Activated CD4-positive, alpha-beta T cell treated with anti-CD3 and anti-CD28 coated beads, Interleukin-2, amount 50 U/mL, for 48 hours (primary cell): ENCODE results near the gene NAMPT.
"Not testable (repeated sequence)": the region's sequence is repeated elsewhere in the genome, so short reads cannot be mapped to it uniquely, and the experiment has no call there.

Experiments
- DNase-seq, 2 experiments: peaks; one replicate each; pipeline ENCODE4 v3.0.0-alpha.2; 2020

Gene NAMPT

GRCh38 chr7:106284714-106285050 is at the start of gene NAMPT:
Gene NAMPT (minus strand): TSS chr7:106284983. CDS start chr7:106284884, 99 bp downstream.
- peak in 1 of 2 experiments; percentile 96 for DNase-seq

- no peak for DNase-seq
Observed at GRCh38 chr7:106332201-106332600, 47.4 kb upstream of the NAMPT start.

DNA sequence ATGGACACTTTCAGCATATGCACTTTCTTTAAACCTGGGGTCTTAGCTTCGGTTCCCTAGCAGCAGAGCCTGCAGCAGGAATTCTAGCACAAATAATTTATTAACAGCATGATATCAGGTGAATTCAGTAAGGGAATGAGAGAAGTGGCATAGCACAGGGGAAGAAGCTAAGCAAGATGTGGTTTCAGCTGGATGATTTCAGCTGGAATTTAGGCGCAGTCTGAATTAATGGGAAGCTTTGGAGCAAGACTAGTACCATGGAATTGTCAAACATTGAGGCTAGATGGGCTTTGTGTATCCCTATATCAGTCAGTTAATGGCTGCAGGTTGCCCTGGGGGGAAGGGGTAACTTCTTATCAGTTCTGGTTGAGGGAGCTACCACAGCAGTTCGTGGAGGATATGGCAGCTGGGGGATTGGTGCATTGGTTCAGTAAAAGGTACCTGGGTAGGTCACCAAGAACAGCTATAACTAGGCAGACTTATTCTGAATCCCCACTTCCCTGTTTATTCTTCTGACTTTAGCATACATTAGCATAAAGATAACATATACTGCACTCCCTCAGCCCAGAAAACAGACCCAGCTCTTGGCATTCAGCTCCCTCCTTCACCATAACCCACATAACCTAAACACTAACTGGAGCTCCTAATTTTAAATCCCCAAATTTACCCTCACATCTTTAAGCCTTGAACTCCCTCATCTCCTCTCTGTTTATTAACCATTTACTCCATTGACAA is 46.8 kb upstream of the NAMPT start:
- no peak for DNase-seq

DNA sequence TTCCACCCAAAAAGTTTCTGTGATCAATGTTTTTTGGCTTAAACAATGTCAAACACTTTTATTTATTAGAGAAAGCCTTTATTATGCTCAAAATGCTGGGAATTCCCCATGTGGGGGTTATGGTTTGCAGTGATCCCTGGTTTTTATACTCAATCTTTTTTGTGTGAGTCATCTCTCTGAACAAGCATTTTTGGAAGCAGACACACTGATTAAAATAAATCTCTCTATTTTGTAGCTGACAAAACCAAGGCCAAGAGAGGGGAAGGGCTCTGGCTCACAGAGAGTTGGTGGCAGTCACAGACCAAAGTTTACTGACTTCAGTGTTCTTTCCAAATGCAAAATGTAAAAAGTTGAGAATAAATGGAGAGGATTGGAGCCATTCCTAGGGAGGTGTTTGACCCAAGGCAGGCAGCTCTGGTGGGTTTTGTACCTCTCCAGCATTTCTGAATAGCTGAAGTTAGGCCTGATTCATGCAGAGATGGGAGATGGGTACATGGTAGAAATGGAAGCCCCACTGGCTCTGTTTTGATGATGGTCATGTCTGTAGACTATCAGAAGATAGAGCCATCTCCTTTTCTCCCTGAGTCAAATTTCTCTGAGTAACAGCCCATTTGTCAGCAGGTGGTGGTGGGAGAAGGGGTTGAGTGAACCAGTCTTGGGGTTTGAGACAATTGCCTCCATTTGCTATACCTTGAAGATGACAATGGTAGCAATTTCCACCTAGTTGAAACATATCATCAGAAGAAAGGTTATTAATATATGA is 45.4 kb upstream of the NAMPT start:
- DNase-seq = no peak

DNA sequence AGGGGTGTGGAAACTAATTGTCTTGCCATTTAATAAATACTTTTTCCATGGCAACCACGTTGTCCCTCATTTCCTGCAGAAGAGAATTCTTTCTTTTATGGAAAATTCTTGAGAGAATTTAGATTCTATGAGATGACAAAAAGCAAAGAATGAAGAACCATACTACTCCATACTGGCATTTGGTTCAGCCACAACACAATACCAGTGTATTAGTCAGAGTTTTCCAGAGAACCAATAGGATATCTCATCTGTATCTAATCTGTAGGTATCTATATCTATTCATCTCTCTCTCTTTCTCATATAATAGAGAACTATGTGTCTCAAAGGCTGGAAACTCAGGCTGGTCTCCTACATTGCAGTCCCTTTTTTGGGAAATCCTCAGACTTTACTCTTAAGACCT is 44.6 kb upstream of the NAMPT start:
- no peak for DNase-seq

DNA sequence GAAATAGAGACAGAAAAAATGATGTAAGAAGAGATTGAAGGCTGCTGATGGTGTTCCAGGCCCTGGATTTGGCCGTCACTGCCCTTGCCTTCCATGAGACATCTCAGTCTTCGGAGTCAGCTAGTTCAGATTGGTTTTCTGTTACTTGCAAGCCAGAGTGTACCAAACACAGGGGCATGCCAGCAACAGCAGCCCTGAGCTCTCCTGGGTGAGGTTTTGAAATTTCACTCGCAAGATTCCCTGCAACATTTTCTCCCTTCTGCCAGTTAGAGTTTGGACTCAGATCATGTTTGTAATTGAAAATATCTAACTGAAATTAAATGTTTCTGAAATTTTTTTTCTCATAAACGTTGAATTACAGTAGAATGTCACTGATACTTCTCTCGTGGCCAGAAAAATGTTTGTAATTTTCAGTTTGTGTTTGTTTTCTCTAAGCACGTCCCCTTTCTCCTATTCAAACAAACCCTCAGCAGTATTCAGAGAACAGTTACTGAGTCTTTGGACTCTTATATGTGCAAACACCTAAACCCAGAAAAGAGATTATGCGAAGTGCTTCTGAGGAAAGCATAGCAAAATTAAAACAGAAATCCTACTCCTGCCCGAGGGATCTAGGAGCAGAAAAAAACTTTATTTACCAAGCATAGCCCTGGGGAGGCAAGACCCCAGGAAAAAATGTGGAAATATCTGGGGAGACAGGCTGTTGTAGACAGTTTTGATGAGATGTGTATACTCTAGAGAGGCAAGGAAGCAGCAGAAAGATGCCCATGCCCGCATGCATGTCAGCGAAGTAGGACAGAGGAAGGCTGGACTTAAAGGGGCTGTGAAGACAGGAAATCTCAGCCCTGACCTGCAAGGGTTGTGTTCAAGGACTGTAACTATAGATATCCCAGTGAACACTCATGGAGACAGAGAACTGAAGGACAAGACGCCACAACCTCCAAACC is 43.0 kb upstream of the NAMPT start:
- DNase-seq = no peak

GRCh38 chr7:106326594-106327537 is 42.1 kb upstream of the NAMPT start:
- no peak for DNase-seq

- not testable (repeated sequence) for DNase-seq
Observed at GRCh38 chr7:106324509-106324908, 39.7 kb upstream of the NAMPT start.

- not testable (repeated sequence) for DNase-seq
Observed at GRCh38 chr7:106320254-106320770, 35.5 kb upstream of the NAMPT start.

DNA sequence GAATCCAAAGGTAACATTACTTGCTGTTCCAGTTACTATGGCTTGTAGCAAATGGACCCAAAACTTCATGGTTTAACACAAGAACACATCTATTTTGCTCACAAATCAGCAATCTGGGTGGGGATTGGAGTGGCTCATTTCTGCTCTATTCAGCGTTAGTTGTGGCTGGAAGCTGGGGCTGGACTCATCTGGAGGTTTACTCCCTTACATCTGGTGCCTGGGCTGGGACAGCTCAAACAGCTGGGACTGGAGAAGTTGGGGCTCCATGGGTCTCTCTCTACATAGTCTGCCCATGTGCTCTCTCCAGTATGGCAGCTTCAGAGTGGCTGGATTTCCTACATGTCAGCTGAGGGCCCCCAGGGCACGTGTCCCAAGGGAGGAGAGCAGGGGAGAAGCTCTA is 33.7 kb upstream of the NAMPT start:
- no peak for DNase-seq

DNA sequence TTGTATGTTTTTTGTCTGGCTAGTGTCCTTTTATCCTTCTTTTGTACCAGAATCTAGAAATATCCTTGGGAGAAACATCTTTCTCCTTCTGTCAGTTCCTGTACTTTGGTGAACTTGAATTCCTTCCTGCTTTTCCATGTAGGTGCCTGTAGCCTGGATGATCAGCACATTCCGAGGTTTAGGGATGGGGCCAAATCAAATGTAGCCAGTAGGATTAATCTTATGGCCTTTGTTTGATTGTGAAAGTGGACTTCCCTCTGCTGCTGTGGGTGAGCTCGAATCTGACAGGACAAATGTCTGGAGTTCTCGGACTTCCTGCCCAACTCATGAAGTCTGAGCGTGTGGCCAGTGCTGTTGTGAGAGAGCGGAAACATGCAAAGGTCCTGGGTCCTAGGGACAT is 33.2 kb upstream of the NAMPT start:
- DNase-seq = no peak

DNA sequence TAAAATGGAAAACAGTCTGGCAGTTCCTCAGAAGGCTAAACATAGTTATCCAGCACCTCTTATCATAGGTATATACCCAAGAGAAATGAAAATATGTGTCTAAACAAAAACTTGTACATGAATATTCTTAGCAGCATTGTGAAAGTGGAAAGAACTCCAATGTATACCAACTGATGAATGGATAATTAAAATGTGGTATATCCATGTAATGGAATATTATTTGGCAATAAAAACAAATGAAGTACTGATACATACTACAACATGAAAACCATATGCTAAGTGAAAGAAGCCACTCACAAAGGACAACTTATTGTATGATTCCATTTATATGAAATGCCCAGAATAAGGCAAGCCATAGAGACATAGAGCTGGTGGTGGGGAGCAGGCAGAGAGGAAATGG is 32.2 kb upstream of the NAMPT start:
- no peak for DNase-seq

- no peak for DNase-seq
Observed at GRCh38 chr7:106314875-106315274, 30.1 kb upstream of the NAMPT start.

DNA sequence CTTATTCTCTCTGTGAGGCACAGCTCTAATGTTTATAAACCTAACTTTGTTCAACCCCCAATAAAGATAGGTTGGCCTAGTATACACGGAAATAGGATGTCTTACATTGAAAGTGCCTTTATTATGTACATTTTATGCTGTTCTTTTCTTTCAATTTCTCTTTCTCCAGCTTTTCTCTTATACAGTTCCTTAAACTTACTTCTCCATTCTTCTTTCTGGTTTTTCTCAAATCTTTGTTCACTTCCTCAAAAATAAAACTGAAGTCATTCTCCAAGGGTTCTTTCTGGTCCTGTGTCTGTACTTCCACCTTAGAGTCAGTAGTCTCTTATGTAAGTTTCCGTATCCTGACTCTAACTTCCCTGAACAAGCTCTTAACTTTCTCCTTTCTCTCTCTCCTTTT is 29.2 kb upstream of the NAMPT start:
- DNase-seq = no peak

- DNase-seq = no peak
Observed at GRCh38 chr7:106313456-106313901, 28.7 kb upstream of the NAMPT start.

- no peak for DNase-seq
Observed at GRCh38 chr7:106312906-106313305, 28.1 kb upstream of the NAMPT start.

GRCh38 chr7:106312099-106312871 is 27.5 kb upstream of the NAMPT start:
- DNase-seq = no peak

DNA sequence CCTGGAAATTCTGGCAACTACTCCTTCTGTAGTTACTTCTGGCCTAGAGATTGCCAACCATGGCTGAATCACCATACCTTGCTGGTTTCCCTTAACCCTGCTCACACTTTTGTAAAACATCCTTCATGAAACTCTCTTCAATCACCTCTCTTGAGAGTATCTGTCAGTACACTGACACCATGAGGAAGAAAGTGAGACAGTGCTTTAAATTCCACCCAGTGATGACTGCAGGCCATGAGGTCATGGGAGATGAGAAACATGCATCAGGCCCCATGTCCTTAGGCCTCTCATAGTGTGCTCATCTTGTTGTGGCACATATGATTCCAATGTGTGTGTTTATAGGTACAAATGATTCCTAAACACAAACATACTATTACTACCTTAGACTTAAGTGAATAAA is 24.6 kb upstream of the NAMPT start:
- peak in 1 of 2 experiments; percentile 19 for DNase-seq

GRCh38 chr7:106306256-106306655 is 21.5 kb upstream of the NAMPT start:
- DNase-seq = no peak

DNA sequence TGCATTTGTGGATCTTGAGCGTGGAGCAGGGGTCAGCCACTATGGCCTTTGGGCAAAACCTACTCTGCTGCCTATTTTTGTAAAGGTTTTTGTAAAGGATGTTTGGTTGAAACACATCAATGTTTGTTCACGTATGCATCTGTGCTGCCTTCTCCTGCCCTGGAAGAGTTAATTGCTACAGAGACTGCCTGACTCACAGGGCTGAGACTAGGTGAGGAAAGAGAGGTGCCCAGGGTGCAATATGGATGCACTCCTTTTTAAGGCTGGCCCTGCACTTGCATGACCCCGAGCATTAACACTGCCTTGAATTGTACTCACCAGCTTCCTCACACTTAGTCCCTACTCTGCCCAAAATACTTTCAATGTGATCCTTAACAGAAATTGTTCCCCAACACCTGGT is 20.9 kb upstream of the NAMPT start:
- DNase-seq = no peak

DNA sequence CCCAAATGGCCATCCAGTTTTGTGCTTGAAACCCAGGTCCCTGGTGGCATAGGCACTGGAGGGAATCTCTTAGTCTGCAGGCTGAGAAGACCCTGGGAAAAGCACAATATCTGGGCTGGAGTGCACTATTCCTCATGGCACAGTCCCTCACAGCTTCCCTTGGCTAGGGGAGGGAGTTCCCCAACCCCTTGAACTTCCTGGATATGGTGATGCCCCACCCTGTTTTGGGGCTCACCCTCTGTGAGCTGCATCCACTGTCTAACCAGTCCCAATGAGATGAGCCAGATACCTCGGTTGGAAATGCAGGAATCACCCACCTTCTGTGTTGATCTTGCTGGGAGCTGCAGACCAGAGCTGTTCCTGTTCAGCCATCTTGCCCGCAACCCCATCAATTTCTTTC is 19.8 kb upstream of the NAMPT start:
- DNase-seq = no peak
